Central memory CD4-positive, alpha-beta T cell (primary cell): ENCODE data around the gene OGDH.
"Not testable (repeated sequence)": the region's sequence is repeated elsewhere in the genome, so short reads cannot be mapped to it uniquely, and the experiment has no call there.

Experiments
- DNase-seq: peaks from one replicate; pipeline ENCODE4 v3.0.0; 2022

Gene OGDH

GRCh38 chr7:44673771-44674170, 67.3 kb downstream of the OGDH start:
- no peak for DNase-seq

DNA sequence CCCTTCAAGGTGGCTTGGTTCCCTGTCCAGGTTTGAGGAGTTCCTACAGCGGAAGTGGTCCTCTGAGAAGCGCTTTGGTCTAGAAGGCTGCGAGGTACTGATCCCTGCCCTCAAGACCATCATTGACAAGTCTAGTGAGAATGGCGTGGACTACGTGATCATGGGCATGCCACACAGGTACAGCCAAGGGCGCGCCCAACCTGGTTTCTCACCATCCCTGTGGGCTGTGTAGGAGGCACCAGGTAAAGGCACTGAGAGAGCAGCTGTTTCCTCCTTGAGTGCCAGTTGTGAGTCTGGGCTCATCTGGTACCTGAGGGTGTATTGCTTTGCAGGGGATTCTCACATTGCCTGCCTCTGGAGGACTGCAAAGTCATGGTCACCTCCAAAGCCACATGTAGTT, 68.0 kb downstream of the OGDH start:
- DNase-seq: no peak

GRCh38 chr7:44676776-44677175, 70.3 kb downstream of the OGDH start:
- no peak for DNase-seq

DNA sequence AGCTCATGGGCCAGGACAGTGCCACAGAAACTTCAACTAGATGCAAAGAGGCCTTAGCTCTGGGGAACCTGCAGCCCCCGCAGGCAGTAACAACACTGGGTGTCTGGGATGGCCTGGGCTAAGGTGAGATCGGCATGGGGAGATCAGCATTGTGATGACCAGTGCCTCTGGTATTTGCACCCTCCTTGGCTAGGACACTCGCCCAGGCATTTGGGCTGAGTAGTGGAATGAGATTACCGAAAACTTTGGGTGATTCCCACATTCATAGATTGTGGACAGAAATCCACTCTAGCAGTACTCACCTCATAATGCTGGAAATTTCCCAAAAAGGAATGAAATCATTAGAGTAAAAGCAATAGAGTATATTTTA, 71.7 kb downstream of the OGDH start:
- DNase-seq: no peak

GRCh38 chr7:44678471-44679179, 72.2 kb downstream of the OGDH start:
- no peak for DNase-seq

DNA sequence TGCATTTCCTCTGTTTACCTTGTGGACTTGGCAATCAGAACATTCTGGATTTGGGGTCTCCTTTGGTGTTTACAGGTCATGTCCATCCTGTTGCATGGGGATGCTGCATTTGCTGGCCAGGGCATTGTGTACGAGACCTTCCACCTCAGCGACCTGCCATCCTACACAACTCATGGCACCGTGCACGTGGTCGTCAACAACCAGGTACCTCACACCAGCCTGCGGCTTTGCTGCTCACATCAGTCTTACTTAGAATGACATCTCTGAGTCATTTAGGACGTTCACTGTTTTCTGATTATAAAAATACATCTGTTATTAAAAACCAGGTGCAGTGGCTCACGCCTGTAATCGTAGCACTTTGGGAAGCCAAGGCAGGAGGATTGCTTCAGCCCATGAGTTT, 75.2 kb downstream of the OGDH start:
- no peak for DNase-seq

- DNase-seq: no peak
Observed at GRCh38 chr7:44685723-44686122, 79.3 kb downstream of the OGDH start.

GRCh38 chr7:44689427-44689826, 83.0 kb downstream of the OGDH start:
- no peak for DNase-seq

GRCh38 chr7:44693641-44694313, 87.3 kb downstream of the OGDH start:
- DNase-seq: no peak

DNA sequence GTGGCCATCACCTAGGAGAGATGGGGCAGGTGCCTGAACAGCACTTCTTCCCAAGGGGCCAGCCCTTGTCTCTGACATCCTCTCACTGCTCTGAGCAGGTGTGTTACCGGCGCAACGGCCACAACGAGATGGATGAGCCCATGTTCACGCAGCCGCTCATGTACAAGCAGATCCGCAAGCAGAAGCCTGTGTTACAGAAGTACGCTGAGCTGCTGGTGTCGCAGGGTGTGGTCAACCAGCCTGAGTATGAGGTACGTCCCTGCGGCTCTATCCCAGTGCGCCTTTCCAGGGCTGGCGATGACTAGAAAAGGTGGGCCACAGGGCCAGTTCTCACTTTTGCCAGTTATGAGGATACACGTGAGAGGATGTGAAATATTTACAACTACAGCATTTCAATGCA, 87.9 kb downstream of the OGDH start:
- no peak for DNase-seq

GRCh38 chr7:44694766-44695165, 88.3 kb downstream of the OGDH start:
- no peak for DNase-seq

DNA sequence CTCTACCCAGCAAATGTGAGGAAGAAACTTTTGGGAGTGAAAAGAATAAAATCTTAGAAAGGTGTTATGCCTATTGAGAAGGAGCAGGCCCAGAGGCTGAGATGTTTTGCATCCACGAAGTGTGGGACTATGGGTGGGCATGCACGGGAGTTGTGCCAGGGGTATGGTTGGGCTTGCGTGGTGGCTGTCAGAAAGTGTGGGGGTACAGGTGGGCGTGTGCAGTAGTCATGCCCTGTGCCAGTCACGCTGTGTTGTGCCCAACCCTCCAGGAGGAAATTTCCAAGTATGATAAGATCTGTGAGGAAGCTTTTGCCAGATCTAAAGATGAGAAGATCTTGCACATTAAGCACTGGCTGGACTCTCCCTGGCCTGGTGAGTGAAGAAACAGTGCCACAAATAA, 89.3 kb downstream of the OGDH start:
- DNase-seq: no peak

GRCh38 chr7:44696728-44697127, 90.3 kb downstream of the OGDH start:
- DNase-seq: no peak

DNA sequence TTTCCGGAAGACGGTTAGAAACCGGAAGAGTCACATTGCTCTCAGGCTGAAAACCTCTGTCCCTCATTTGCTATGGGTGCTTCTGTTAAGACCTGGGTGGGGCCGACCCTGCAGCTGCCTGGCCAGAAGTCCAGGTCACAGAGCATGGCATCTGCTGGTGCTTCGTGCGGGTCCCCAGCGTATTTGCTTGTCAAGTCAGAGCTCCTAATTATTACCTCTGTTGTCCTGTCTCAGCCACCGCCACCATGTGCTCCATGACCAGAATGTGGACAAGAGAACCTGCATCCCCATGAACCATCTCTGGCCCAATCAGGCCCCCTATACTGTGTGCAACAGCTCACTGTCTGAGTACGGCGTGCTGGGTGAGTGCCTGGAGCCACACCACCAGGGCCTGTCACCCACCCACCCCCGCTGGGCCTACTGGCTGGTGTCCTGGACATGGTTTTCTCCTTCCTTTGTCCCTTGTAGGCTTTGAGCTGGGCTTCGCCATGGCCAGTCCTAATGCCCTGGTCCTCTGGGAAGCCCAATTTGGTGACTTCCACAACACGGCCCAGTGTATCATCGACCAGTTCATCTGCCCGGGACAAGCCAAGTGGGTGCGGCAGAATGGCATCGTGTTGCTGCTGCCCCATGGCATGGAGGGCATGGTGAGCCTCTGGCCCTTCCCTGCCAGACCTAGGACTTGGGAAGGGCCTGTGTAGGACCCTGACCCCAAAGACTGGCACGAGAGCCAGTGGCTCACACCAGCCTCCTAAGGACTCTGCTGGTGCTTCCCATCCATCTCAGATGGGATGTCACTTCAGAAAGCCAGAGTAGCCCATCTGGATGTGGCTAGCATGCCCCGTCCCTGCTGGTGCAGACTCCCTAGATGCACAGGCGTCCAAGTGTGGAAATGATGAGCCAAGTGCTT, 91.0 kb downstream of the OGDH start:
- no peak for DNase-seq

- DNase-seq: no peak
Observed at GRCh38 chr7:44698046-44698580, 91.7 kb downstream of the OGDH start.

- not testable (repeated sequence) for DNase-seq
Observed at GRCh38 chr7:44699598-44699997, 93.2 kb downstream of the OGDH start.

DNA sequence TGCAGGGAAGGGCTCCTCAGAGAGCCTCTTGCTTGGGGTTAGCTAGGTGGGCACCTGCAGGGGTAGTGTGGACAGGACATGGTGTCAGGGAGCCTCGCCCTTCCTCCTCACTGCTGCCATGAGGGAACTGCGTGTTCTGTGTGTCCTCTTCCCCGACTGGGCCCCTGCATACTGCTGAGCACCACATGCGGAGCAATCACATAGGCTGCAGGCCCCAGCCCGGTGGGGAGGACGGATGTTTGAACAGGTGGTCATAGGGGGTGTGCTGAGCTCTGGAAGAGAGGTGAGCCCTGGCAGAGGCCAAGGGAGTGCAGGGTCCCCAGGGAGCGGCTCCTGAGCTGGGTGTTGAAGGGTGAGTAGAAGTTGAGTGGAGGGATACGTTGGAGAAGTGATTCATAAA, 93.9 kb downstream of the OGDH start:
- DNase-seq: no peak

GRCh38 chr7:44703391-44703790, 97.0 kb downstream of the OGDH start:
- DNase-seq: not testable (repeated sequence)

DNA sequence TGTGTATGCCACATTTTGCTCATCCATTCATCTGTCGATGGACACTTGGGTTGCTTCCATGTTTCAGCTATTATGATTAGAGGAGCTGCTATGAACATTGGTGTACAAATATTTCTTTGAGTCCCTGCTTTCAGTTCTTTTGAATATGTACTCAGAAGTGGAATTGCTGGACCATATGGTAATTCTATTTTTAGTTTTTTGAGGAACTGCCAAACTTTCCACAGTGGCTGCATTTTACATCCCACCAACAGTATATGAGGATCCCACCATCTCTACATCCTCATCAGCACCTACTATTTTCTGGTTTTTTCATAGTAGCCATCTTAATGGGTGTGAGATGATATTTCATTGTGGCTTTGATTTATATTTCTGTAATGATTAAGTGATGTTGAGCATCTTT, 97.5 kb downstream of the OGDH start:
- no peak for DNase-seq

DNA sequence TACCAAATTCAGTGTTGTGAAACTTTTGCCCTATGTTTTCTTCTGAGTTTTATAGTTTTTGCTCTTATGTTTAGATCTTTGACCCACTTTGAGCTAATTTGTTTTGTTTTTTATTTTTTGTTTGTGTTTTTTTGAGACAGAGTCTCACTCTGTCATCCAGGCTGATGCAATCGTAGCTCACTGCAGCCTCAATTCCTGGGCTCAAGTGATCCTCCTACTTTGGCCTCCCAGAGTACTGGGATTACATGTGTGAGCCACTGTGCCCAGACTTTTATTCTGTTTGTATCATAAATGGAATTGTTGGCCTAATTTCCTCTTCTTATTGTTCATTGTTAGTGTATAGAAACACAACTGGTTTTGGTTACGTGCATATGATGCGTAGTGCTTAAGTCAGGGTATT, 99.0 kb downstream of the OGDH start:
- no peak for DNase-seq

GRCh38 chr7:44706788-44707557, 100.5 kb downstream of the OGDH start:
- DNase-seq: no peak

DNA sequence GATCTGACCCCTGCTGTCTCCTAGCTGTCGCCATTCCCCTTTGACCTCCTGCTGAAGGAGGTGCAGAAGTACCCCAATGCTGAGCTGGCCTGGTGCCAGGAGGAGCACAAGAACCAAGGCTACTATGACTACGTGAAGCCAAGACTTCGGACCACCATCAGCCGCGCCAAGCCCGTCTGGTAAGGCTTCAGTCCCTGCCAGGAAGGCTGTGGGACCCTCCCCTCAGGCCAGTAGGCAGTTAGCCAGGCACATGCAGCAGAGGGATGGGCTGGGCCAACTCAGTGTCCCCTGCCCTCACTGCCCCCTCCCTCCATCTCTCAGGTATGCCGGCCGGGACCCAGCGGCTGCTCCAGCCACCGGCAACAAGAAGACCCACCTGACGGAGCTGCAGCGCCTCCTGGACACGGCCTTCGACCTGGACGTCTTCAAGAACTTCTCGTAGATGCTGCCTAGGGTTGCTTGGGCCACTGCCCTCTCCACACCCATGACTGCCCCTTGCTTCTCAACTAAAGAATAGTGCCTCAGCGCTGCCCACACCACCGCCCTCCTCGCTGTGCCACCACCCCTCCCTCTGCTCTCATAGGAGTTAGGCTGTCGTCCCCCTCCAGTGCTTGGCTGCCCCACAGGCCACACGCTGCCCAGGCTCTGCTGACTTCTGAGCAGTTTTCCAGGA, 101.3 kb downstream of the OGDH start:
- no peak for DNase-seq
